H1 (cell line): ENCODE results near the gene TNS1. TPM values are rescaled to one million over a fixed set of nuclear protein-coding genes. Genes with fewer than 3 reads are reported as not detected.

Experiments used
- CTCF ChIA-PET: fragments of 300-600 bp; sonication (Branson Sonifier 250); formaldehyde crosslinking; loops from one replicate; lab custom pipeline; 2021; ENCODE audit not compliant: partially characterized antibody; lab: Charles Lee
- POLR2A ChIA-PET: fragments of 300-600 bp; sonication (Branson Sonifier 250); formaldehyde crosslinking; loops from one replicate; lab custom pipeline; 2021; ENCODE audit warnings: inconsistent platforms; ENCODE audit not compliant: partially characterized antibody; lab: Charles Lee
- DNase-seq, 2 experiments: peaks; one replicate each; pipeline versions ENCODE4 v3.0.0 to v3.0.0-alpha.2; 2010 to 2022; ENCODE audit warnings: low spot score in 2 of 2, low read depth in 1 of 2, mixed read lengths in 1 of 2
- FAIRE-seq: peaks from 2 replicates; lab custom pipeline; 2011; peaks lifted over from hg19 to GRCh38; lab: Jason Lieb, UNC
- H2AFZ ChIP-seq: 2 replicates; pipeline ENCODE4 v1.8.1; 2012; ENCODE audit warnings: low read length, inconsistent platforms
- H2AK5ac ChIP-seq: 2 replicates; pipeline ENCODE4 v1.6.1; 2013; ENCODE audit warnings: low read depth, low read length
- H2BK120ac ChIP-seq: replicated peaks from 2 replicates; pipeline ENCODE3; 2013; ENCODE audit warnings: low read depth, low read length, inconsistent platforms
- H2BK12ac ChIP-seq: 2 replicates; pipeline ENCODE4 v1.6.1; 2013; ENCODE audit warnings: low read depth, low read length
- H2BK15ac ChIP-seq: 2 replicates; pipeline ENCODE4 v1.6.1; 2013; ENCODE audit warnings: low read length
- H2BK20ac ChIP-seq: 2 replicates; pipeline ENCODE4 v1.6.1; 2013; ENCODE audit warnings: low read length
- H2BK5ac ChIP-seq: 2 replicates; pipeline ENCODE4 v1.6.1; 2013; ENCODE audit warnings: low read depth, low read length
- H3K14ac ChIP-seq: 2 replicates; pipeline ENCODE4 v1.6.1; 2013; ENCODE audit warnings: inconsistent platforms; ENCODE audit not compliant: insufficient read length
- H3K18ac ChIP-seq: 2 replicates; pipeline ENCODE4 v1.6.1; 2013; ENCODE audit warnings: low read length; ENCODE audit errors: extremely low read depth
- H3K23ac ChIP-seq: 2 replicates; pipeline ENCODE4 v1.6.1; 2013; ENCODE audit warnings: inconsistent platforms; ENCODE audit not compliant: insufficient read length
- H3K23me2 ChIP-seq: 2 replicates; pipeline ENCODE4 v1.6.1; 2013; ENCODE audit warnings: low read depth, low read length
- H3K27ac ChIP-seq: 2 replicates; pipeline ENCODE4 v1.6.1; 2011; ENCODE audit warnings: low read depth, low read length, inconsistent platforms
- H3K27me3 ChIP-seq, 4 experiments: replicated peaks in 1 of 4; 1 replicate in 1 of 4; 2 replicates in 3 of 4; pipeline versions ENCODE4 v1.6.1 to v1.8.1; 2011 to 2013; ENCODE audit warnings: low read length in 3 of 4, mild to moderate bottlenecking in 3 of 4, inconsistent platforms in 2 of 4, mixed read lengths in 2 of 4, moderate library complexity in 1 of 4; ENCODE audit not compliant: control insufficient read depth in 3 of 4, insufficient read depth in 3 of 4; ENCODE audit errors: extremely low read depth in 1 of 4
- H3K36me3 ChIP-seq, 4 experiments: 2 replicates each; pipeline versions ENCODE4 v1.6.1 to v1.8.1; 2011 to 2013; ENCODE audit warnings: mild to moderate bottlenecking in 4 of 4, low read length in 3 of 4, moderate library complexity in 2 of 4, control low read depth in 1 of 4, inconsistent platforms in 1 of 4; ENCODE audit not compliant: insufficient read depth in 4 of 4, control insufficient read depth in 2 of 4
- H3K4ac ChIP-seq: replicated peaks from 2 replicates; pipeline ENCODE3; 2013; ENCODE audit warnings: low read length, low read depth, mixed read lengths, inconsistent platforms; ENCODE audit not compliant: insufficient read length
- H3K4me1 ChIP-seq, 4 experiments: replicated peaks in 1 of 4; 1 replicate in 1 of 4; 2 replicates in 3 of 4; pipeline versions ENCODE4 v1.6.1 to v1.8.1; 2011 to 2013; ENCODE audit warnings: low read length in 3 of 4, inconsistent platforms in 2 of 4, mixed read lengths in 1 of 4; ENCODE audit not compliant: insufficient read depth in 4 of 4, control insufficient read depth in 3 of 4
- H3K4me2 ChIP-seq, 2 experiments: 2 replicates each; pipeline versions ENCODE4 v1.6.1 to v1.8.1; 2011 to 2013; ENCODE audit warnings: low read depth in 2 of 2, low read length in 2 of 2, control low read depth in 1 of 2, inconsistent platforms in 1 of 2, mild to moderate bottlenecking in 1 of 2; ENCODE audit not compliant: insufficient read depth in 1 of 2
- H3K4me3 ChIP-seq, 4 experiments: fragments of 200-600, 300-600 bp in 1 of 4; sonication (generic), shearing (Covaris generic), sonication (Bioruptor Twin) in 1 of 4; 2 replicates each; pipeline versions ENCODE4 v1.5.1 to v1.8.1; 2011 to 2016; ENCODE audit warnings: low read length in 4 of 4, low read depth in 3 of 4, control low read depth in 2 of 4, inconsistent platforms in 2 of 4, mild to moderate bottlenecking in 2 of 4, mixed read lengths in 1 of 4, moderate library complexity in 1 of 4; ENCODE audit not compliant: insufficient read depth in 2 of 4; ENCODE audit errors: extremely low read depth in 1 of 4
- H3K56ac ChIP-seq: replicated peaks from 2 replicates; pipeline ENCODE3; 2013; ENCODE audit warnings: low read depth, mild to moderate bottlenecking, mixed read lengths, low read length, inconsistent platforms; ENCODE audit not compliant: insufficient read length
- H3K79me1 ChIP-seq: 2 replicates; pipeline ENCODE4 v1.6.1; 2013; ENCODE audit warnings: low read depth, low read length, control low read depth
- H3K79me2 ChIP-seq, 2 experiments: 2 replicates each; pipeline versions ENCODE4 v1.6.1 to v1.8.1; 2012 to 2013; ENCODE audit warnings: low read length in 2 of 2, mild to moderate bottlenecking in 2 of 2, inconsistent platforms in 1 of 2; ENCODE audit not compliant: insufficient read depth in 2 of 2, control insufficient read depth in 1 of 2
- H3K9ac ChIP-seq, 4 experiments: replicated peaks in 1 of 4; 1 replicate in 1 of 4; 2 replicates in 3 of 4; pipeline versions ENCODE4 v1.6.1 to v1.8.1; 2011 to 2013; ENCODE audit warnings: low read depth in 3 of 4, low read length in 3 of 4, control low read depth in 2 of 4, mild to moderate bottlenecking in 2 of 4, moderate library complexity in 2 of 4, inconsistent platforms in 1 of 4; ENCODE audit errors: extremely low read depth in 1 of 4
- H3K9me3 ChIP-seq, 2 experiments: 2 replicates each; pipeline versions ENCODE4 v1.6.1 to v1.8.1; 2012 to 2013; ENCODE audit warnings: mild to moderate bottlenecking in 2 of 2, moderate library complexity in 2 of 2, control low read depth in 1 of 2, inconsistent platforms in 1 of 2, low read depth in 1 of 2, low read length in 1 of 2, mixed read lengths in 1 of 2; ENCODE audit not compliant: insufficient read depth in 2 of 2
- H4K20me1 ChIP-seq, 2 experiments: replicated peaks in 1 of 2; 2 replicates each; pipeline versions ENCODE3 to v1.8.1; 2011 to 2013; ENCODE audit warnings: inconsistent platforms in 2 of 2, low read length in 2 of 2, mild to moderate bottlenecking in 1 of 2; ENCODE audit not compliant: insufficient read depth in 2 of 2, control insufficient read depth in 1 of 2
- H4K5ac ChIP-seq: 2 replicates; pipeline ENCODE4 v1.6.1; 2013; ENCODE audit warnings: low read length, low read depth, mixed read lengths, inconsistent platforms; ENCODE audit not compliant: insufficient read length
- H4K8ac ChIP-seq: 2 replicates; pipeline ENCODE4 v1.8.0; 2013; ENCODE audit warnings: mild to moderate bottlenecking, moderate library complexity, low read length, inconsistent platforms; ENCODE audit not compliant: insufficient read depth; ENCODE audit errors: extremely low read depth
- H4K91ac ChIP-seq: replicated peaks from 2 replicates; pipeline ENCODE3; 2013; ENCODE audit warnings: low read length, mixed read lengths, inconsistent platforms; ENCODE audit not compliant: insufficient read length
- BACH1 ChIP-seq: IDR thresholded peaks from 2 replicates; pipeline ENCODE4 v1.6.1; 2012; ENCODE audit warnings: low read length, improper control_type of control experiment
- CTCF ChIP-seq, 3 experiments: IDR thresholded peaks; 1 replicate in 2 of 3; 2 replicates in 1 of 3; pipeline versions ENCODE4 v1.5.1 to v1.6.1; 2011; ENCODE audit warnings: low read length in 3 of 3, mild to moderate bottlenecking in 3 of 3, inconsistent platforms in 2 of 3, low read depth in 1 of 3, moderate library complexity in 1 of 3; ENCODE audit not compliant: insufficient read depth in 1 of 3; ENCODE audit errors: control extremely low read depth in 1 of 3
- RAD21 ChIP-seq, 2 experiments: IDR thresholded peaks in 1 of 2; conservative IDR thresholded peaks in 1 of 2; 2 replicates each; pipeline ENCODE4 v1.6.1; 2011; ENCODE audit warnings: low read depth in 2 of 2, low read length in 2 of 2, improper control_type of control experiment in 1 of 2, inconsistent platforms in 1 of 2, mild to moderate bottlenecking in 1 of 2, moderate library complexity in 1 of 2
- WGBS, 2 experiments: shearing (Covaris generic) in 1 of 2; methylation state at CpG; one replicate each; pipeline versions ENCODE4 v1.1.6 to v1.1.7; 2013 to 2015; ENCODE audit warnings: low lambda C conversion rate in 2 of 2, mixed read lengths in 2 of 2, inconsistent platforms in 1 of 2, low coverage in 1 of 2, missing lambda C conversion rate in 1 of 2; ENCODE audit not compliant: insufficient replicate concordance in 2 of 2, insufficient coverage in 1 of 2, insufficient read length in 1 of 2; ENCODE audit errors: extremely low coverage in 1 of 2, missing lambda C conversion rate in 1 of 2; 5-methylcytosine and 5-hydroxymethylcytosine counted together
- polyA plus RNA-seq, 7 experiments: library from polyadenylated mRNA; depleted of rRNA in 3 of 7; stranded (reverse) in 5 of 7; unstranded in 2 of 7; fragments of >200 nt in 5 of 7; fragments of 200-250 nt in 2 of 7; gene quantifications; 1 replicate in 5 of 7; 2 replicates in 1 of 7; 4 replicates in 1 of 7; pipeline versions ENCODE4 v1.2.1 to v1.2.3, GENCODE V29; 2011 to 2013; ENCODE audit warnings: missing spikeins in 2 of 7, mixed read lengths in 2 of 7
- total RNA-seq: library from RNA; stranded (reverse); fragmentation: NEBNext Ultra II Directional; extraction: Animal tissue kit (Norgen Biotek cat#: 25700); gene quantifications from 2 replicates; pipeline ENCODE4 v1.2.1, GENCODE V29; 2021

The TNS1 gene
- total and polyA plus RNA-seq, 2 of the 8 experiments (the other 6 are each of a cell fraction or from before 2014, with no cell fraction given) = 1.5 to 5.1 TPM

DNA sequence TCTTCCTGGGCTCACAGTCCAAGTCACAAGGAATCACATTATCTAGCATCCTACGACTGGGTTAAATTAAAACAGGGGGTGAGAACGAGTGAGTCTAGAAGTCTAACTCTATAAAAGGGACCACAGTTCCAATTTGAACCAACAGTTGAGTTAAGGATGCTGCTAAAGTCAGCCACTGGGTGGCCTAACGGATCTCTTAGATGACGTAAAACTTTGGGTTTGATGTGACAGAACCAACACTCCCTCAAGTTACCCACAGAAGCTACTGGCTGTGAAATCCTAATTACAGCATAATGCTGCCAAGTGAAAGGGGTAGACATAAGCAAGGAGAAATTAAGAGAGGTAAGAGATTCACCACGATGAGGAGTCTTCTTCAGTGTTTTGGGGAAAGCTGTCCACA is 33.6 kb upstream of the TNS1 start:
- peaks cover 6 to 25% (median 20%) of the 10 kb centered on the region in 4 experiments for H3K27me3 ChIP-seq
- ChIA-PET CTCF (interaction anchor here (0.6 to 6.3 kb wide), 12 partner anchors 15 to 250 kb away, joined by 3 to 57 read pairs (median 4); no protein-coding TSS in a partner anchor), POLR2A (no interaction called here)
- H3K56ac ChIP-seq = no peak overlapping the region
- H2BK20ac ChIP-seq = no peak overlapping the region; the same call in 1 of the 2 replicates
- peaks cover 0 to 13% (median 5%) of the 10 kb centered on the region in 4 experiments; a peak in 5 of 7 replicates for H3K4me1 ChIP-seq
- no peak overlapping the region for H3K14ac ChIP-seq
- H3K23ac ChIP-seq = no peak overlapping the region
- WGBS, 2 experiments = 72% methylated on average over 5 of the region's 5 CpGs; no CpG with 5 or more reads in 1 of the 2 experiments
- H2BK15ac ChIP-seq = no peak overlapping the region
- H3K79me1 ChIP-seq = no peaks in the 10 kb centered on the region
- H3K4me2 ChIP-seq = no peak overlapping the region
- H3K79me2 ChIP-seq = no peaks in the 10 kb centered on the region
- no peak overlapping the region for H2BK5ac ChIP-seq
- no peak overlapping the region for H3K4me3 ChIP-seq
- H4K5ac ChIP-seq = no peak overlapping the region
- no peak overlapping the region for H3K4ac ChIP-seq
- H4K91ac ChIP-seq = no peak overlapping the region
- peak; percentile 11 to 13; a peak in 2 of 4 replicates for TF ChIP-seq RAD21 (IDR thresholded peaks at IDR 0.05 in 1 of 2, conservative IDR thresholded peaks at IDR 0.05 in 1 of 2; ENCODE audit: low read depth in 2 of 2, low read length in 2 of 2)
- no peak for TF ChIP-seq BACH1
- TF ChIP-seq CTCF (IDR thresholded peaks at IDR 0.05; ENCODE audit: control extremely low read depth in 1 of 3, insufficient read depth in 1 of 3, low read depth in 1 of 3, low read length in 3 of 3) = peak in 1 of 3 experiments; percentile 17; a peak in 2 of 4 replicates
- TF ChIP-seq, all 59 proteins: peak for 2
- no peak overlapping the region for H3K18ac ChIP-seq
- no peak overlapping the region for H2AK5ac ChIP-seq
- no peak overlapping the region for H2BK12ac ChIP-seq
- no peak overlapping the region for H2BK120ac ChIP-seq
- H3K9ac ChIP-seq = no peak overlapping the region
- no peaks in the 10 kb centered on the region for H3K36me3 ChIP-seq
- H3K27ac ChIP-seq = no peak overlapping the region
- H3K9me3 ChIP-seq = no peaks in the 10 kb centered on the region
- peak; percentile 45 for FAIRE-seq
- H4K8ac ChIP-seq = no peak overlapping the region
- DNase-seq = no peak
- peaks cover 0 to under 1% of the 10 kb centered on the region in 2 experiments for H4K20me1 ChIP-seq
- H3K23me2 ChIP-seq = peaks cover 11% of the 10 kb centered on the region; the same call in 1 of the 2 replicates
- no peak overlapping the region for H2AFZ ChIP-seq
